DND-41 (cell line): ENCODE data around the gene SEPTIN3.

ENCODE experiments used
- CTCF ChIP-seq: IDR thresholded peaks from 2 replicates; pipeline ENCODE4 v1.5.1; 2012; ENCODE audit warnings: borderline replicate concordance, low read length, moderate library complexity, mild to moderate bottlenecking; ENCODE audit not compliant: poor library complexity, severe bottlenecking; ENCODE audit errors: extremely low read depth
- EZH2 ChIP-seq: IDR thresholded peaks from 3 replicates; pipeline ENCODE4 v1.6.1; 2012; ENCODE audit warnings: borderline replicate concordance, low read depth, mild to moderate bottlenecking, moderate library complexity, low read length, inconsistent platforms; ENCODE audit not compliant: severe bottlenecking

DNA sequence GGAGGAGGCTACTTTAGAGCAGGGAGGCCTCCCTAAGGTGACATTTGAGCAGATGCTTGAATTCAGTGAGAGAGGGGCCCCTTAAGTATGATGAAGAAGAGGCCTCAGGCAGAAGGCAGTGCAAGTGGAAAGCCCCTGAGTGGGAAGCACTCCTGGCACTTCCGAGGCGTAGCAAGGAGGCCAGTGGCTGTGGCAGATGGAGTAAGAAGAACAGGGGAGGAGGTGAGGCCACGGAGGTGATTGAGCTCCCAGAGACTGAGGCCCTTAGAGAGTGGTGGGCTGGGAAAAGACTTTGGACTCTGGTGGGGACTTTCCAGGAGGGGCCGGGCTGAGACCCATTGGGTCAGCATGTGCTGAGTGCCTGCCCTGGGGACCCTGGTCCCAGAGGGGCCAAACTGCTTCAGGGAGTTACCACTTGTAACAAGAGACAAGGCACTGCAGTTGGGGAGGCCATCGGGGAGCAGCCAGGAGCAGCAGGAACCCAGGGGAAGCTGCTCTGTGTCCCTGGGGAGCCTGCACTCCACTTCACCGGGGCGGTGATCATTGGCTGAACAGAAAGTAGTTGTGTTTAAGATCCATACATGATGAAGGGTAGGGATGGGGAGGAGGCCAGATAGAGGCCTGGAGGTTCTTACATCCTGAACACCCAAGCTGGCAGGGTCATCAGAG is 19.8 kb upstream of the SEPTIN3 start:
- no peak for TF ChIP-seq EZH2
- no peak for TF ChIP-seq CTCF
